Measurements from ENCODE around the gene SERPINE2.

SERPINE2 gene

DNA sequence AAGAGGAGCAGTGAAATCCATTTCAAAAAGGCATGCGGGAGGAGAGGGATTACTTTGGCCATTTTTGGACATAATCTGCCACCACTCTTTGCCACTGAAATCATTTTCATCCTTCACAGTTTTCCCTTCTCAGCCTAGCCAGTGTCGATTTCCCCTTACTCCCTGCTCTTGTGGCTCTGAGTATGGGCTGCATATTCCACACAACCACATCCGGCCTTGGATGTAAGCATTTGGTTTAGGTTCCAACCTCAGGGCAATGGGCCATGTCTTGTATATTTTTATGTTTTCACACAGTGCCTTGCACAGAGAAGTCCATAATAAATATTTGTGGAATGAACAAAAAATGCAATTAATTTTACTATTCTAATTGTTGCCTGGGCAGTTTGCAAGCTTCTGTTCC lies 7.7 kb upstream of the SERPINE2 start:
- DNase-seq (ENCODE audit: low spot score), result no peak

DNA sequence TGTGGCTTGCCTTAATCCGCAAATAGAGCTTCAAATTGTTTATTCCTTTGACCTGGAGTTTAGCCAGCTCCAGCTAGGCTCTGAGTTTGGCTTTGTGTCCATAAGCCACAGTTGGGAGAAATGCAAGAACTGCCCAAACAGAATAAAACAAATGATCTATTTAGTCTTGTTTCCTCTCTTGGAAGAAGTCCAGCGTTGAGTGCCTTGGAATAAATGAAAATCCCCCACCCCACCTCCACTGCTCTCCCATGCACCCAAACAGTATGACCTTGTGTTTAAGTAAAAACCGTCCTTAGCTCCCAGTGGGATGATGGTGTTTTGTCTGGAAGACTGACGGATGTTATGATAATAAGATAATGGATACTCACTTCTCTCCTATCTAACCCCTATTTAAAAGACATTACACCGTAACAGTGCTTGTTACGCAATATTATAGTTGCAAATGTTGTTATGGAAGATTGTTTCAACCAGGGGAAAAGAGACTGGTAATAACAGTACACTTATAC lies 3.2 kb upstream of the SERPINE2 start:
- DNase-seq (ENCODE audit: low spot score), result peak; percentile 81

DNA sequence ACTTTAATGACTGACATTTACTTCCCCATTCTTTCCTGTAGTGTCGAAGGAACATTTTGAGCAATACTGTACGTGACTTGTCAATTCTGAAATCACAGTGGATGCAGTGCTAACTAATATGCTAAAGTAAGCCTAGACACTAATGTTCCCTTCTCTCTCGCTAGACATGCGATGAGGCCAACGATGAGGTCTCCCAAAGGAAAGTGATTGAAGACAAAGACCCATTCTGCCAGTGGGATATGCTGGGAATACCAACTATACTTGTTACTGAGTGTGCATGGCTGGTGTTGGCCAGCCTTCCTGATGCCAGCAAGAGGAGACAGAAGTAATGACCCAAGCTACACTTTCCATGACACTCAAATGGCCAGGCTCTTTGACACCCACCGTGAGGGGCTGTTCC lies 2.5 kb upstream of the SERPINE2 start:
- peak; percentile 86 for DNase-seq (ENCODE audit: low spot score)

DNA sequence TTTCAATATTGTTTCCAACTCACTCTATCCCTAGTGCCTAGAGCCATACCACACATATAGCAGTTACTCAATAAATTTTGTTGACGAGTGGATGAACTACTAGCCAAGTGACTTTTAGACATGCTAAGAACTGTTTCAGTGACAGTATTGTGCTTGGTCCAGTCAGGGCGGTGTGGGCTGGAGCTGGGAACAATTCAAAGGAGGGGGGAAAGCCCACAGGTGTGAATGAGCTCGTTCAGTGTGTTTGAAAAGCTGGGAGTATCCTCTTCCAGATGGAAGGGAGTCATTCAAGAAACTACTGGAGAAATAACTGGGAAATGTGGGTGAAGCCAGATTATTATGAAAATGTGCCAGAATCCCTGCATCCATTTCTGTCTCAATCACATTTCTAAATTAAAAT lies 1.7 kb upstream of the SERPINE2 start:
- no peak for DNase-seq (ENCODE audit: low spot score)

DNA sequence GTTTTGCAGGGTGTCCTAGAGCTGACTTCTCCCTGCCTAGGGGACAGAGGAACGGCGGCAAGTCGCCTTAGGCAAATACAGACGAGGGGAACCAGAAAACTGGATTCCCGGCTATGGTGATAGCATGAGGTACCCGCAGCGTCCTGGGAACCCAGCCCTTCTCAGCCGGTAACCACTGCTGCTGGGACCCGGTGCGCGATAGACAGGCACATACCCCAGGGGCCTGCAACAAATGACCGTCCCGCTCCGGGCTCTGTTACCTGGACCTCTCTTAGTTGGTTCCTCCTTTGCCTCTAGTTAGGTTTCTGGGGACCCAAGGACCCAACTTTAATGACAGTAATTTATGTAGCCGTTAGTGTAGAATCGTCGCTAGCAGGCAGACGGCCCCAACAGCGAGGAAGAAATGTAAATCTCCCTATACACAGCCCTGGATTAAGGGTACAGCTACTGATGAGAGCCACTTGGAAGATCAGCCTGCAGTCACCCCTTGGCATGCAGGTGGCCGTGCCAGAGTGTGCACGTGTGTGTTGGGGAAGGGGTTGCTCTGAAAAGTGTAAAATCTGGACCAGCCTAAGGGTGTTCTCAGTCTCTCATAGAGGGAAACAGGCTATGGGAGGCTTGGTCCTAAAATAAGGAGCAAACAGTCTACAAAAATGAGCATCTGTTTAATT lies 819 bp upstream of the SERPINE2 start:
- DNase-seq (ENCODE audit: low spot score), result no peak

DNA sequence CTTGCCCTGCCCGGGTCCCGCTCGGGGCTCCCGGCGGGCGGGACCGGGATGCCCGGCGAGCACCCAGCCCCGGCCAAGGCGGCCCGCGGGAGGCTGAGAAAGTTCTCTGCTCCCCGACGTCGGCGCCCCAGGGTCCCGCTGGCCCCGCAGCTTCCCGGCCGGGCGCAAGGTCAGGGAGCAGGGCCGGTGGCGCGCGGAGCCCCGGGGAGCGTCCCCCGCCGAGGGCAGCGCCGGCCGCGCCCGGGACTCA lies 331 bp downstream of the SERPINE2 start:
- no peak for DNase-seq (ENCODE audit: low spot score)

DNA sequence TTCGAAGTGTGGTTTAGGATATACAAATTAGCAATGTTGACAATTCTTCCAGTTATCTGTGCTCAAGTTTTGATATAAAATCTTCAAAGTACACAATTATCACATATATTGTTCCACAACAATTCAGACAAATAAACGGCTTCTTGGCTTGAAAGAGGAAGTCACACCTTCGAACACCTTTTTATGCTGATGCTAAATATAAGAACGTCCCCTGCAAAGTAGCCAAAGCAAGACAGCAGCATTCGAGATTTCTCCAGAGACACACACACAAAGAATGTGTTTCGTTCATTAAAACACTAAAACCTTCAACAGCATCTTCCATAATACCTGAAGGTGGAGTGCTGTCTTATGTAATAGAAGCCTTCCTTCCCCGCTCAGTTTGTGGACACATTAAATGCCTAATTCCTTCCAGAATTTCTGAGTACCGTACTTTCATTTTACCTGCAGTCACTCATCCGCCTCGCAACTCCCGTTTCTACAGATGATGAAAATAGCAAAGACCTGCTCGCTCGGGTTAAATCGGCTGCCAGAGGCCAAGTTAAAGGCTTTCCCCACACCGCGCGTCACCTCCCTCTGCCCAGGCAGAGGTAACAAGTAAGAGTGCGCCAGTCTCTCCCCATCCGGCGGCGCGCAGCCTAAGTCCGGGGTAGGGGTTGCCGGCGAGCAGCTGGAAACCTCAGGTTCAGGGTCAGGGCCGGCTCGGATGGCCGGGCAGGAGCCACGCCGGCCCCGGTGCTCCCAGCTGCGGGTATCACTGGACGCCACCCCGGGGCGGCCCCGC lies 847 bp downstream of the SERPINE2 start:
- DNase-seq (ENCODE audit: low spot score), result no peak

DNA sequence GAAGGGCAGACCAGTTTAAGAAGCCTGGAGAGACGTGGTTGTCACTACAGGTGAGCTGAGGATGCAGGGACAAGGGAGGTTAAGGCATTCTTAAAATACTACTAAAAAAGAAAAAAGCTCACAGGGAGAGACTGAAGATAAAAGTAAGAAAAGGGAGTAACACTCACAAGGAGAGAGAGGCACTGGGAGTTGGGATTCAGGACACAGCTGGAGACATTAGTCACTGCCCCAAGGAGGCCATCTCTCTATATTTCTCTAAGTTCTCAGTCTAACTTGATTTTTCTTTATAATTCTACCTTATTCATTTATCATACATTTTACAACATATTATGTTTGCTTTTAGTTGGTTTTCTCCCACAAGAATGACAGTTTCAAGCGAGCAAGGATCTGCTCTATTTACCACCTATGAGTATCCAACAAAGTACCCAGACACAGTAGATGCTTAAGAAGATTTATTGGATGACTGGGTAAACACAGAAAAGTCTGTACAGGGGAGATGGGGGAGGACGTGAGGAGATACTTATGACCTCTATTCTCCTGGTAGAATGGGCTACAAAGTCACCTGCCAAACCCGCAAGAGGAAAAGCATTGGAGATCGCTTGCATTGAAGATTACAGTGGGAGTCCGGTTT lies 2.2 kb downstream of the SERPINE2 start:
- no peak for DNase-seq (ENCODE audit: low spot score)

DNA sequence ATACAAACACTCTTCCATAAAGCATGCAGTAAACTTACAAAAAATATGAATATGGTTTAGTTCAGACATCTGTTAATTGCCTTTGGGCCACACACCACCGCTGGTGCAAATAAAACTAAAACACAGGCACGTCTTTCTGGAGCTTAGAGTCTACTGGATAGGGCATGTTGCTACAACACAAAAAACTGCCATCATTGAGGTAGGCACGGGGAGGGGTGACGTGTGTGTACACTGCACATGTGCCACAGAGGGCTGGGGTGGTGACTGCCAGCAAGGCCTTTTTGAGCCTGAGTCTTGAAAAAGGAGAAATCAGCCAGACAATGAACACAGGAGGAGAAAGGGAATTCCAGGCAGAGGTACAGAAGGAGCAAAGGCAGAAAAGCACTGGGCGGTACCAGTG lies 5.1 kb downstream of the SERPINE2 start:
- DNase-seq (ENCODE audit: low spot score), result no peak

DNA sequence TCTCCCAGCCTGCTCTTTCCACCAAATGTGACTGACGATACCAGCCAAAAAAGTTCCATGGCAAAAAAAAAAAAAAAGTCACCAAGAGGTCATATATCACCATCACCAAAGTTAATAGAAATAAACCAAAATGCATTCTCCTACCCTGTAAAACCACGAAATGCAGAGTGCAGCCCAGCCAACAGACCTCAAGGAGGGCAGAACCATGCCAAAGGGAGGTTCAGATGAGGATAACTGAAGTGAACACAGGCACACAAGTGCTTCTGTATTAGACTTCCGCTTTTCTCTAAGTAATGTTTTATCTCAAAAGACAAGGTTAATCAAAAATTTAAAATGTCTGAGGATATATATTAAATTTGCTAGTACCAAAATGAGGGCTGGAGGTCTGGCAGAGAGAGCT lies 5.5 kb downstream of the SERPINE2 start:
- DNase-seq (ENCODE audit: low spot score), result no peak

DNA sequence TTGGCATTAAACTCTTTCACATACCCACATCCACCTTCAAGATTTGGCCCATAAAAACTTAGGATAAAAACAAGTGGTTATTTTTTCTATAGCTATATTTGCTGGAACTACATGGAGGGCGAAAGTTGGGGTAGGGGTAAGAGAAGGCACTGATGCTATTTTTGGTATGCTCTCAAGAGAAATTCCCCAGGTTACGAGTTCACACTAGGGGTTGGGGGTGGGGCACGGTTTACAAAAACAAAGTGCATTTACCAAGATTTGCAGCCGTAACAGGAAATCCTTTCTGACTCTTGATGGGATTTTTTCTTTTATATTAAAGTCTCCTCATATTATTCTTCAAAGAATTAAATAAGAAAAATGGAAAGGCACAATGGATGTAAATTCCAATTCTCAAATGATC lies 6.8 kb downstream of the SERPINE2 start:
- no peak for DNase-seq (ENCODE audit: low spot score)

DNA sequence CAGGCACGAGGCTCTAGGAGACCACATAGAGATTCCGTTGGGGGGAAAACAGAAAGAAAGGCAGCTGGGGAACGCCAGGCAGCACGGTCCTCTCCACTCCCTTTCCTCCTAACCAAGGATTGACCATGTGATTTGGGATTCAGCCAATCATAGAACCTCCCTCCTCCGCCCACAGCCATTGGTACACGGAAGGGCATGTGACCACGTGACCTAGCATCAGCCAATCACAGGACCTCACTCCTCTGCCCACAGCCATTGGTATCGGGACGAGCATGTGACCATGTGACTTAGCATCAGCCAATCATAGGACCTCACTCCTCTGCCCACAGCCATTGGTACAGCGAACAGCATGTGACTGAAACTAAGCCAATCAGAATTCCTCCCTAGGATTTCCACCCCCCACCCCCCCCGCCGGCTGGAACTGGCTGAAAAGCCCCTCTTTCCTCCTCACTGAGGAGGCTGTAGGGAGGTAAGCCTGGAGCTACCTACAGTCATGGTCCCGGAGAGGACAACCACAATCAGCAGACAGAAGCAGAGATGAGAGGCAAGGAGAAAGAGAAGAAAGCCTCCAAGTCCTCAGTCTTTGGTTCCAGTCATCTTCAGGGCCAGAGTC lies 7.6 kb downstream of the SERPINE2 start:
- no peak for DNase-seq (ENCODE audit: low spot score)

DNA sequence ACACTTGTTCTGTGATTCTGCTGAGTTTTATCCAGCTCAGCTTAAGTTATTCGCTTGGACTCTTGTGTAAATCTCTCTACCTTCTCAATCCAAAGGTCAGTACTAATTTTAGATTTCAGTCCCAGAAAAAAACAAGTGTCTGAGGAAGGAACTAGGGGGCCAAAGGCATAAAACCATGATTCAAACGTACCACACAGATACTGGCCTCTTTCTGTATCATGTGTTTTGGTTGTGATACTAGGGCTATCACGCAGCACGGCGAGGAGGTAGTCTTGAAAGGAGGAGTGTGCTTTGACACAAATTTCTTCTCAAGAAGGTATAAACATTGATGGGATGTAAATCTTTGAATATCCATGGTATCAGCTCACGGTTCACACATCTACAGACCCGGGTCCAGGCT lies 8.3 kb downstream of the SERPINE2 start:
- DNase-seq (ENCODE audit: low spot score), result no peak

DNA sequence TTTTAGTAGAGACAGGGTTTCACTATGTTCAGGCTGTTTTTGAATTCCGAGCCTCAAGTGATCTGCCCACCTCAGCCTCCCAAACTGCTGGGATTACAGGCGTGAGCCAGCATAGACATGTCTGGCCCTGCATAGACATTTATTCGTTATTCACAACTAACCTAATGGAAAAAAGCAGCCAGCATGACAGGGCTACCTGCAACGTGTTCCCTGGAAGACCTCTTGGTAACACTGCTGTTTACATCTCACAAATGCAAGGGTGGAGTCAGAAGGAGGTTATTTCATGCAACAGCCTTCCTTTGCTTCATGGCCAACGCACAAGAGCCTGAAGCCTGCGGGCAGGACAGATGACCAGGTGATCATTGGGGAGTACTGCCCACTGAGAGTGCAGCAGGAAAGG lies 9.2 kb downstream of the SERPINE2 start:
- no peak for DNase-seq (ENCODE audit: low spot score)

DNA sequence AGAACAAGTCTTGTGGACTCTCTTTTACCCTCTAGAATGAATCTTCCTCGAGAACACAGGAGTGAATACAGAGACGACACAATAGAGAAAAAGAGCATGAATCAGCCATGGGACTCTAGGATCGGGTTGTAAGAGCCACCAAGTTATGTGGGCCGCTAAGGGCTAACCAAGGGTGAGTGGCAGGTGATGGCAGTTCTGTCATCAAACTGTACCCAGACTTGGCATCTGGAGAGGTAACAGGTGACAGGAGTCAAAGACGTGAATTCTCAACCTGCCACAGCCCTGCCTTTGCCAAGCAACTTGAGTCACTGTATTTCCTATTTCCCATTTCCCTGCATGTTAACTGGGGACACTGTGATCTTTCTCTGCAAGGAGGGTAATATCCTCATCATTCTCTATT lies 11.2 kb downstream of the SERPINE2 start:
- no peak for DNase-seq (ENCODE audit: low spot score)

DNA sequence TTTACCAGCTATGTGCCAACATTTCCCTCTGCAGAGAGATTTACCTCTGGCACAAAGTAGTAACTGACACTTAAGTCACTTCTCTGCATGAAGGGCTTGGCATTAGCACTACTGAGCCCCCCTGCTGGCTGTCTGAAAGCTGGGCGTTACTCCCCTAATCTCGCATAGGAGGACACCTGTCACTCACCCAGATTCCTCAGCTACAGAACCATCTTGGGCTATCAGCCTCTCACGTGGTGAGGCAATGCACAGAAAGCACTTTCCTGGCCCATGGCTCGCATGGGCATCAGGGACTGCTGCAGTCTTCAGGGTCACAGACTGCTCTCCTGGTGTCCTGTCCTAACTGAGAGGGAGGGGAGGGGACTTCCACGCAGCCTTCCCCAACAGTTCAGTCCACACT lies 12.0 kb downstream of the SERPINE2 start:
- no peak for DNase-seq (ENCODE audit: low spot score)

DNA sequence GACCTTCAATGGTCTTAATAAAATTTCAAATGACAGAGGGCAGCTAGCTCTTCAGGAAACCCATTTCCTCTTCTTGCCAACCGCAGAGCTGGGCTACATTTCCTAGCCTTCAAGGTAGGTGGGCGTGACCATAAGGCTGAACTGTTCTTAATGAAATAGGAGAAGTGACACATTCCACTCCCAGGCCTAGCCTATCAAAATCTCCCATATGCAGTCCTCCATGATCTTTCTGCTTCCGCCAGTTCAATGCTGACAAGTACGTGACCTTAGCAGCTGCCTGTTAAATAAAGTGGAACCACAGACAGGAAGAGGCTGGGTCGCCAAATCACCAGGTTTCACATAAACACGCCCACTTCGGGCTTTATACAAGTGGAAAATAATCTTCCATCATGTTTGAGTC lies 13.2 kb downstream of the SERPINE2 start:
- DNase-seq (ENCODE audit: low spot score), result no peak

DNA sequence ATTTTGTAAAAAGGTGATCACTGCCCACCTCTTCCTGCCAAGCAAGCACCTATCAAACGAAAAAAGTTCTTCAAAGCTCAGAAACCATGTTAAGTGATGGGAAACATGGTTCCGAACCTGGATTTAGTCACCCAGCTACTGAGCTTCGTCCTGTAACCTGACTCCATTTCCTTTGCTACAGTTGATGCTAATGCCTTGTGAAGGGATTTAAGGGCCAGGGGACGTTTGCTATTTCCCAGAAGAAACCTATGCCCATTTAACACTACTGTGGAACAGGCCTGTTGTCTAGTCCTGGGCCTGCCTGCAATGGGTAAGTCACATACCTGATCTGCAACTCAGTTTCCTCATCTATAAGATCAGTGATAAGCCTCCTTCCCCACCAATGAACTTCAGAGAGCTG lies 14.8 kb downstream of the SERPINE2 start:
- DNase-seq (ENCODE audit: low spot score), result no peak

DNA sequence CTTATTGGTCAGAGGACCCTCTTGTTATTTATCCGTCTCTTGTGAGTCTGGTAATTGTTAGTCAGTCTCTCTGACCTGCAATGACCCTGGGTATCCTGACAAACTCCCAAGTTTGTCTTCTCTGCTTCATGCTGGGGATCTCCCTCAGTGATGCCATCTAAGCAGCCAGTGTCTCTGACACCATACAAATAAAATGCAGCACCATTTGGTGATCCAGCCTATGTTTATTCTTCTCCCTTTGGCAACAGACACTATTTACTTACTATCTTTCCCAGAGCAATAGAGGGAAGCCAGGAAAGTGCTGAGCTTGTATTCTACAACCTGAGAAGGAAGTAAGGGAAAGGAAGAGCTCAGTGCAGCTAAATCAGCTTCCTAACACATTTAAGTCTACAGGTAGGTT lies 15.9 kb downstream of the SERPINE2 start:
- no peak for DNase-seq (ENCODE audit: low spot score)

DNA sequence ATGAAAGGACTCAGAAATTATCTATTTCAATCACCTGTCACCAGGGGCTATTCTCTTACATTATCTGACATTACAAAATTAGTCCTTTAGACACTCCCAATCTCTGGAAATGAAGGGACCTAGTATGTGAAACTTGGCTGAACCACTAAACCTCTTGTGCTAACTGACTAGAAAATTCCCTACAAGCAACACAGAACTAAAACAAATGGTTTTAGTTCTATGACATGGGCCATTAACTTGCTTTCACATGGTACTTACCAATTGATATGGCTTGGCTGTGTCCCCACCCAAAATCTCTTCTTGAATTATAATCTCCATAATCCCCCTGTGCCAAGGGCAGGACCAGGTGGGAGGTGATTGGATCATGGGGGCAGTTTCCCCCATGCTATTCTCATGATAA lies 16.6 kb downstream of the SERPINE2 start:
- no peak for DNase-seq (ENCODE audit: low spot score)

DNA sequence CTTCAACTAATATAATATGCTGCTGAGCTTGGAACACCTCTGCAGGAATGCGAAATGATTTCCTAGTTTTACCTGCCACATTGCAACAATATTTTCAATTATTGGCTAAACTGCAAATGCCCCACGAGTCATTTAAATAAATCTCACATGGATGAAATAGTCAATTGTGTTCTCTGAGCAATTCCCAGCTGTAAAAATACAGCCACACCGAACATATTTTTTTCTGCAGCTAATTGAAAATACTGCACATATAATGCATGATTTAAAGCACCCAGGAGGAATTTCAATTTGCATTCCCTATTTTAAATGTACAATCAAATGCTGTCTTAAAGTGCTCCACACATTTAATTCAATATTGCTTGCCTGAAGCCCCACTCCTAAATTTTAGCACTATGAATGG lies 18.6 kb downstream of the SERPINE2 start:
- DNase-seq (ENCODE audit: low spot score), result no peak

DNA sequence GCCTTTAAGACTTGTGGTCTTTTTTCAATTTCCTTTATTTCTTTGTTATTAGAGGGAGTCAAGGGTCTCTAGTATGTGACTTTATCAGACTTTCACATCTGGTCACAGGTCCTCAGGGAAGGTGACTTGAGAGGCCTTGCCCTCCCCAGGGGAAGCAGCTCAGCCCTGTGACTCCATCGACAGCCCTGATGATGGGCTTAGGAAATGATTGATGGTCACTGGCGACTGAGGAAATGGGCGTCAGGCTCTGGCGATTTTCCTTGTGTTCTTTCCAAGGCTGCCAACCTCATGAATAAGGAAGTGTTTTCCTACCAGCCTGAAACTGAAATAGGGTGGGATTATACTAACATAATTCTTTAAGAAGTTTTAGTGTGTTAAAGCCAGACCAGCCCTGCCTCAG lies 21.1 kb downstream of the SERPINE2 start:
- no peak for DNase-seq (ENCODE audit: low spot score)

DNA sequence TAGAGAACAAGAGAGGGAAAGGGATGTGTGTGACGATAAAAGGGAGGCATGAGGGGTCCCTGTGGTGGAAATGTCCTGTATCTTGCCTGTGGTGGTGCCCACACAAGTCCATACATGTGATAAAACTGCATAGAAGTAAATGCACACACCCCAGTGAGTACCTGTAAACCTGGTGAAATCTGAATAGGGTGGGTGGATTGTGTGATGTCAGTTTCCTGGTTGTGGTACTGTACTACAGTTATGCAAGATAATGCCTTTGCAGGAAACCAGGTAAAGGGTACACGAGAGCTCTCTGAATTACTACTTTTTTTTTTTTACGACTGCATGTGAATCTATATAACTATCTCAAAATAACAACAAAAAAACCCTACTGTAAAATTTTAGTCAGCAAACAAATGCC lies 22.1 kb downstream of the SERPINE2 start:
- no peak for DNase-seq (ENCODE audit: low spot score)
